Mucosa of rectum (tissue), 2 donors: ENCODE data around the gene DENND5B.

ENCODE experiments used
- H3K27ac ChIP-seq, 2 donors: one replicate each; pipeline ENCODE4 v1.7.0; 2013; ENCODE audit warnings: inconsistent platforms in 2 of 2, low read depth in 2 of 2, low read length in 2 of 2
- H3K27me3 ChIP-seq, 2 donors: one replicate each; pipeline ENCODE4 v1.7.0; 2013; ENCODE audit warnings: low read length in 2 of 2; ENCODE audit not compliant: control insufficient read depth in 2 of 2, insufficient read depth in 2 of 2
- H3K36me3 ChIP-seq, 2 donors: one replicate each; pipeline ENCODE4 v1.7.0; 2013; ENCODE audit warnings: low read length in 2 of 2; ENCODE audit not compliant: control insufficient read depth in 2 of 2, insufficient read depth in 2 of 2
- H3K4me1 ChIP-seq, 2 donors: one replicate each; pipeline ENCODE4 v1.7.0; 2013; ENCODE audit warnings: low read length in 2 of 2, mild to moderate bottlenecking in 1 of 2; ENCODE audit not compliant: control insufficient read depth in 2 of 2, insufficient read depth in 2 of 2
- H3K4me3 ChIP-seq, 2 donors: one replicate each; pipeline ENCODE4 v1.7.0; 2013; ENCODE audit warnings: low read length in 2 of 2
- H3K9ac ChIP-seq, 2 donors: one replicate each; pipeline ENCODE4 v1.7.0; 2013; ENCODE audit warnings: low read length in 2 of 2, low read depth in 1 of 2, mild to moderate bottlenecking in 1 of 2
- H3K9me3 ChIP-seq, 2 donors: one replicate each; pipeline ENCODE4 v1.7.0; 2013; ENCODE audit warnings: low read length in 2 of 2; ENCODE audit not compliant: control insufficient read depth in 2 of 2
- donor health status: healthy.
- donor health status: Normal muscosa, but diverticular disease.

Gene DENND5B

DNA sequence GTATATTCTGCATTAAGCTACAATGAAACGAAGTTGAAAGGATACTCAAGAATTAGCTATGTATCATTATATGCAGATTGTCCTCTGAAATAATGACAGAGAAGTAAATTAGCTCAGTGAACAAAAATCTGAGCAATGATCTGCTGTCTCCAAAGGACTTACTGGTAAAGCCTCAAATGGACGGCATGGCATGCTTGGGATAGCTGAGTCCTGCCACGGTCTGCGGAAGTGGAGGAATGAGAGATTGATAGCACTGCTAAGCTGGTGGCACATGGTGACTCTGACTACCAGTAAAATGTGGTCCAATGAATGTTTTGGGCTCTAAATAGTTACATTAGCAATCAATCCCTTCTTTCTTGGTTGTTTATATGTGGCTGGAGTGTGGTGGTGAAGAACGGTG lies 3.7 kb upstream of the DENND5B start:
- Histone ChIP-seq H3K27ac (no peak overlapping the region), H3K27me3 (peaks cover 0 to 3% of the 10 kb centered on the region in 2 donors), H3K9ac (no peak overlapping the region), H3K4me3 (no peak overlapping the region), H3K9me3 (no peaks in the 10 kb centered on the region), H3K4me1 (peaks cover 0 to 9% of the 10 kb centered on the region in 2 donors), H3K36me3 (no peaks in the 10 kb centered on the region)

DNA sequence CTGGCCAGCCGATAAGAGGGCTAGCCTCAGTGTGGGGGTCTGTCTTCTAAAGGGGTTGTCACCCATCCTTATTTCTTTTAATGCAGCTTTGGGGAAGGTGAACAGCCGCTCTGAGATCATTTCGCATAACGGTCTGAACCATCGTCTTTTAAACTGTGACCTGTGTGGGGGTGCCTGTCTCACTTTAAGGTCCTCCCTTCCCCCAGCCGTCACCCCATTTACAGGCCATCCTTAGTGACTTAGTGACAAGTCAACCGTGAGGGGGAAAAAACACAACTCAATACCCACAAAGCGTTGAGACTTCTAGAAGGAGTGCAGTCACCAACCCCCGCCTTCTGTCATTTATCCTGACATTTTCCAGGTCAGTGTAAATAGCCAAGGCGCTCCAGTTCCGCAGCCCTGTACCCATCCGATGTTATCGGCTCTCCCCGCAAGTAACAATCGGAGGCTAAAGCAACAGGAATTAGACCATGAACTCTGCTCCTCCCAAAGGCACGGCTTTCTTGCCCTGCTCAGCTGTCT lies 505 bp upstream of the DENND5B start:
- H3K27ac ChIP-seq: peak overlapping the region; percentile 27 to 84
- no peaks in the 10 kb centered on the region for H3K9me3 ChIP-seq
- H3K4me3 ChIP-seq: peak overlapping the region; percentile 60 to 79
- H3K4me1 ChIP-seq: peaks cover 4 to 11% of the 10 kb centered on the region in 2 donors
- H3K36me3 ChIP-seq: no peaks in the 10 kb centered on the region
- H3K27me3 ChIP-seq: peaks cover 0 to 3% of the 10 kb centered on the region in 2 donors
- H3K9ac ChIP-seq: peak overlapping the region; percentile 61 to 65

DNA sequence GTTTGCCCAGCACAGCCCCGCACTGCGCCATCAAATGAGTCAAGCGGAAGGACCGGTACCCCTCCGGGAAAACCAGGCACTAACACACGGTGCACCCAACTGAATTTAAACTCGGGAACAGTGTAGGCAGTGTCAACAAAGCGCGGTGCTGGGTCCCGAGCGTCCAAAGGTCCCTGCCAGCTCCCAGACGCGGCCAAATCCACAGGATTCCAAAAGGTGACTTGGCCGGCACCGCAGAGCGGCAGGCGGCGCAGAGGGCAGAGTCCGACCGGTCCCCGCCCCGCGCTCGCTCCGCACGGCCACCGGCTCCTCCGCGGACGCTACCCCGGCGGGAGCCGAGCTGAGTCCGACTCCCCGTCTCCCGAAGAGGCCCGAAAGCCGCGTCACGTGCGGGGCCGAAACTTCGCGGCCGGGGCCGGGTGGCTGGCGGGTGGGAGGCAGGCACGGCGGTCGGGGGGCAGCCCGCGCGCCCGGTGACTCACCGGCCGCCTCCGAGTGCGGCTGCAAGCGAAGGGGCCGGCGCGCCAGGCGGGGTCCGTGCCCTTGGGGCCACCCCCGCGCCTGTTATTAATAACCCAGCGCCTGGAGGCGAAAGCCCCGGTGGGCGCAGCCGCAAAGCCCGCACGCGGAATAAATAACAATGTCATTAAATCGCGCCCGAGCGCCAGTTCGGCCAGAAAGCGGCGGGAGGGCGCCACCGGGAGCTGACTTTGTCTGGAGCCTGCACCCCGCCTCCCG lies 863 bp downstream of the DENND5B start:
- Histone ChIP-seq H3K9me3 (no peaks in the 10 kb centered on the region), H3K27ac (peak overlapping the region; percentile 87 to 89), H3K4me3 (peak overlapping the region; percentile 79 to 85), H3K27me3 (peaks cover 0 to 3% of the 10 kb centered on the region in 2 donors), H3K4me1 (peaks cover 4 to 11% of the 10 kb centered on the region in 2 donors), H3K9ac (peak overlapping the region; percentile 68 to 79), H3K36me3 (no peaks in the 10 kb centered on the region)

GRCh38 chr12:31589598-31589903 lies 1.4 kb downstream of the DENND5B start:
- Histone ChIP-seq H3K36me3 (no peaks in the 10 kb centered on the region), H3K4me1 (peaks cover 4 to 11% of the 10 kb centered on the region in 2 donors), H3K4me3 (peak overlapping the region; percentile 79 to 85), H3K9ac (peak overlapping the region; percentile 68 to 79), H3K27me3 (peaks cover 0 to 3% of the 10 kb centered on the region in 2 donors), H3K9me3 (no peaks in the 10 kb centered on the region), H3K27ac (peak overlapping the region; percentile 87 to 89)

- Histone ChIP-seq H3K27me3 (peaks cover 0 to 3% of the 10 kb centered on the region in 2 donors), H3K4me3 (peak overlapping the region; percentile 79 to 85), H3K9me3 (no peaks in the 10 kb centered on the region), H3K36me3 (no peaks in the 10 kb centered on the region), H3K9ac (peak overlapping the region in 1 of 2 donors; percentile 79), H3K27ac (no peak overlapping the region), H3K4me1 (peaks cover 4 to 11% of the 10 kb centered on the region in 2 donors)
These were observed 2.0 kb downstream of the DENND5B start for GRCh38 chr12:31588976-31589375.

DNA sequence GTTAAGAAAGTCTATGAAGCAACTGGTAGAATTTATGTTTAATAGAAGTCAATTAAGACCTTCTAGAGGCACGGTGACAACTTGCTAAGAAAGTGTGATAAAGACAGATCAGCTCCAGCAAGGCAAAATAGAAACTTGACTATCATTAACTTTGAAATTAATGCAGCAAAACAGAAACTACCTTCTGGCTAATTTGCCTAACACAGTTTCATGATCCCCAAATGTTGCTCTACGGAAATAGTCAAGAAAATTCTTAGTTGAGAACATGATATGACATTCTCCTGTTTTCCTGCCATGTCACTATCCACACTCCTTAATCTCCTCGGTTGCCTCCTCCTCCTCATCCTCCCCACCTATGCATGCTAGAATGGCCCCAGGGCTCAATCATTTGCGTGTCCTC lies 4.2 kb downstream of the DENND5B start:
- H3K27me3 ChIP-seq: peaks cover 0 to 3% of the 10 kb centered on the region in 2 donors
- no peaks in the 10 kb centered on the region for H3K36me3 ChIP-seq
- H3K27ac ChIP-seq: peak overlapping the region; percentile 6 to 12
- peaks cover 4 to 10% of the 10 kb centered on the region in 2 donors for H3K4me1 ChIP-seq
- H3K4me3 ChIP-seq: no peak overlapping the region
- no peaks in the 10 kb centered on the region for H3K9me3 ChIP-seq
- no peak overlapping the region for H3K9ac ChIP-seq

DNA sequence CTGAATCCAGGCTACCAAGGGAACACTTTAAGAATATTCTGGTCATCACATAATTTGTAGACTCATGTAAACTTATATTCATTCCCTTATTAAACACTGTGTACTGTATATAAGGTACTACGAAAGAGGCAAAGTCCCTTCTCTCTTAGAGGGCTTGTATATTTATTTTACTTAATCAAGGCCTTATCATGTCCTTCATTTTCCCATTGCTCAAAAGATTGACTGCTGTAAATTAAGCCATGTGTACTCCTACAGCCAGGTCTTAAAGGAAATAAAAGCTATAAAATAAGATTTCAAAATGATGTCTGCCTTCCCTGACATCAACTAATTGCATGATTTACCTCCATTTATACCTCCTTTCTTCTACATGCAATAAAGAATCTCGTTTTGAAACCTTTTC lies 5.0 kb downstream of the DENND5B start:
- no peaks in the 10 kb centered on the region for H3K27me3 ChIP-seq
- no peak overlapping the region for H3K9ac ChIP-seq
- H3K9me3 ChIP-seq: no peaks in the 10 kb centered on the region
- no peak overlapping the region for H3K27ac ChIP-seq
- no peak overlapping the region for H3K4me3 ChIP-seq
- H3K4me1 ChIP-seq: peaks cover 3 to 4% of the 10 kb centered on the region in 2 donors
- H3K36me3 ChIP-seq: no peaks in the 10 kb centered on the region

DNA sequence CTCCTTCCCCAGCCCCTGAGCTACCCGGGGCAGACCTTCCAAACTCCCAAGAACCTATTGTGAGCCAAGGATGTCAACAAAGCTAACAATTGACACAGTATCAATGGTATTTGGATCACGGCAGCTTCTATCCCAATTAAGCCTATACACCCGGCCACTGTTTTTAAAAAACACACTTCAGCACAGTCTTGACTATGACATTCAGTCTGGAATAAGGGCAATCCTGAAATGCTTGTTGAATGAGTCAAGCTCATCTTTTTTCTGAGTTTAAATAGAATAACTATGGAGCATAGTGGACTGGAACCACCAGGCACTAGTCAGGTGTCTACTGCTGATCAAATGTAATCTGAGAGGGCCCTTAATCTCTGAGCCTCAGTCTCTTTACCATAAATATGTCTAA lies 5.7 kb downstream of the DENND5B start:
- H3K27ac ChIP-seq: no peak overlapping the region
- H3K9me3 ChIP-seq: no peaks in the 10 kb centered on the region
- no peak overlapping the region for H3K4me3 ChIP-seq
- H3K27me3 ChIP-seq: no peaks in the 10 kb centered on the region
- H3K36me3 ChIP-seq: no peaks in the 10 kb centered on the region
- peaks cover 3 to 4% of the 10 kb centered on the region in 2 donors for H3K4me1 ChIP-seq
- no peak overlapping the region for H3K9ac ChIP-seq

DNA sequence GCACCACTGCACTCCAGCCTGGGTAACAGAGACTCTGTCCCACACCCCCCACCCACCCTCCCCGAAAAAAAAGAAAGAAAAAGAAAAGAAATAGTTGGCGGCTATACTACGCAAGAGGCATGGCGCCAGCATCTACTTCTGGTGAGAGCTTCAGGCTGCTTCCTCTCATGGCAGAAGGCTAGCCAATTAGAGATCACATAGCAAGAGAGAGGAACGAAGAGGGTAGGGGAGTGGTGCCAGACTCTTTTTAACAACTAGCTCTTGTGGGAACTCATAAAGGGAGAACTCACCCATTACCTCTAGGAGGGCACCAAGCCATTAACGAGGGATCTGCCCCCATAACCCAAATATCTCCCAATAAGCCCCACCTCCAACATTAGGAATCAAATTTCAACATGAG lies 6.2 kb downstream of the DENND5B start:
- Histone ChIP-seq H3K9ac (no peak overlapping the region), H3K27me3 (no peaks in the 10 kb centered on the region), H3K27ac (no peak overlapping the region), H3K4me3 (no peak overlapping the region), H3K4me1 (peaks cover 3 to 4% of the 10 kb centered on the region in 2 donors), H3K9me3 (no peaks in the 10 kb centered on the region), H3K36me3 (no peaks in the 10 kb centered on the region)

GRCh38 chr12:31583878-31584277 lies 7.1 kb downstream of the DENND5B start:
- H3K27me3 ChIP-seq: no peaks in the 10 kb centered on the region
- no peak overlapping the region for H3K27ac ChIP-seq
- H3K9me3 ChIP-seq: no peaks in the 10 kb centered on the region
- H3K9ac ChIP-seq: no peak overlapping the region
- H3K36me3 ChIP-seq: no peaks in the 10 kb centered on the region
- H3K4me1 ChIP-seq: no peaks in the 10 kb centered on the region
- H3K4me3 ChIP-seq: no peak overlapping the region
